ENCODE results near the gene SLC25A44. TPM values are rescaled to one million over a fixed set of nuclear protein-coding genes. Genes with fewer than 3 reads are reported as not detected.
"Not testable (repeated sequence)": the region's sequence is repeated elsewhere in the genome, so short reads cannot be mapped to it uniquely, and the experiment has no call there.

The SLC25A44 gene
- total RNA-seq, 1 experiment from 2014 or later = 19.1 TPM

DNA sequence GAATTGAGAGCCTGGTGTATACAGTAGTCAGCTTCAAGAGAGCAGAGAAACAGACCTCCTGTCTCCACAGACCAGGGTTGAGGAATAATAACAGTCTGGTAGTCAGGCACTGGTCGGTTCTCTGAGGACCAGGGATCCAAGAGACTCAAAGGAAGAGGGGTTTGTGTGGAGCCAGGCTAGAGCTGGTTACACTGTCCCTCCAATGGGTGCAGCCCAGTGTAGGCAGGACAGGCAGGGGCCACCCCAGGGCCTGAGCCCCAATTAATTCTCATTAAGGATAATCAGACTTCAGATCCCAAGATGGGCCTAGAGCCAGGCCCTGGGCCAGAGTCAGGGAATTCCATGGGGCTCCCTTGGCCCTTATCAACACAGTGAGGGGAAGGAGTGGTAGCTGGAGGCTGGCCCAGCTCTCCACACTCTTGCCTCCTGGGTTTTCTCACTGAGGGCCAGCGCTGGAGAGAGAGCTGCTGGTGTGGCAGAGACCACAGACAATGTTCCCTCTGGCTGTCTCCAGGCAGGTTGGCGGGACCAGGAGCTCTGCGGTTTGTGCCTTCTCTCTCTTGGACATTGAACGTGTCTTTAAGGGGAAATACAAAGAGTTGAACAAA, 31.4 kb upstream of the SLC25A44 start:
- no peak for DNase-seq (ENCODE audit: extremely low read depth, low read depth)

- DNase-seq (ENCODE audit: extremely low read depth, low read depth) = no peak
Observed at GRCh38 chr1:156163712-156164111, 30.2 kb upstream of the SLC25A44 start.

DNA sequence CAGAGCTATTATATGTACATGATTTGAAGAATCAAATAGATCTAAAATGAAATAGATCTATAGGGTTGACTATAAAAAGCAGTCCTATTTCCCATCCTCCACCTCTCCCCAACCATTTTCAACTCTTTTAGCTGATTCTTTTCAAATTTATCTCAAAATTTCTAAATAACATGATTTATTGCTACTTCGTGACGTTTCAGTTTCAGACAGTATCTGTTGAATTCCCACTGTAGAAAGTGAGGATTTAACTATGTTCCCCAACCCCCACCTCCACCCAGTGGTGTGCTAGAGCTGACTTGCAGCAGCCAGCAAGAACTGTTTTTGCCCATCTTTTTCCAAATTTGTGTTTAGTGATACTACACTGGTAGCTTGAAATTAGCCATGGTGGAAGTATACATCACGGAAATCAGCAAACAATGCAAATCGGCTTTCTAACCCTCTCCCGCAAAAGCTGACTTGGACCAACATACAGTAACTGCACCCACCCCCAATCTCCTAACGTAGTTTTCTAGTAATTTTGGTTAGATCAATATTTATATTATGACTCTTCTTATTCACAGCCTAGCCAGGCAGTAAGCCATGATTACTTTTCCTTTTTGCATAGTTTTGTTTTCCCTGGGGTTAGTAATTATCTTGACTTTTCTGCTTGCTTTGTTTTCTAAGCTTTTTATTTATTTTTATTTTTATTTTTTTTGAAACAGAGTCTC, 29.6 kb upstream of the SLC25A44 start:
- no peak for DNase-seq (ENCODE audit: extremely low read depth, low read depth)

DNA sequence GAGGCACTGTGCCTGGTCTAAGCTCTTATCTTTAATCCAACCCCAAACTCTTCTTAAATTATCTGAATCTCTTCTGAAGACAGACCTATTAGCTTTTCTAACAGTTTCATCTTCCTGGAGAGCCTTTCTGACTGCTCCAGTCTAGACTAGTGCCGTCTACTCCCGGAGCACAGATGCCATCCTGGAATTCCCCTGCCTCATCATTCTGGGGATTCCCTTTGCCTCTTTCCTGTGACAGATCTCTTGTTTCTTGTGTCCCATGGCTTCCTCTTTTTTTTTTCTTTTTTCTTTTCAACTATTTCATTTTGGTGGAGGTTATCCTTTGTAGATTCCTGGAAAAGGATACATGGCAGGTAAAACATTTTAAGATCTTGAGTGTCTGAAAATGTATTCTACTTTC, 28.8 kb upstream of the SLC25A44 start:
- DNase-seq (ENCODE audit: extremely low read depth, low read depth) = no peak

- DNase-seq (ENCODE audit: extremely low read depth, low read depth) = no peak
Observed at GRCh38 chr1:156167536-156167935, 26.4 kb upstream of the SLC25A44 start.

- no peak for DNase-seq (ENCODE audit: extremely low read depth, low read depth)
Observed at GRCh38 chr1:156172696-156173470, 21.0 kb upstream of the SLC25A44 start.

- DNase-seq (ENCODE audit: extremely low read depth, low read depth) = no peak
Observed at GRCh38 chr1:156176610-156177210, 17.2 kb upstream of the SLC25A44 start.

GRCh38 chr1:156177919-156178654, 15.8 kb upstream of the SLC25A44 start:
- no peak for DNase-seq (ENCODE audit: extremely low read depth, low read depth)

- DNase-seq (ENCODE audit: extremely low read depth, low read depth) = no peak
Observed at GRCh38 chr1:156180471-156180870, 13.4 kb upstream of the SLC25A44 start.

GRCh38 chr1:156181391-156181924, 12.4 kb upstream of the SLC25A44 start:
- DNase-seq (ENCODE audit: extremely low read depth, low read depth) = not testable (repeated sequence)

GRCh38 chr1:156182010-156182779, 11.7 kb upstream of the SLC25A44 start:
- not testable (repeated sequence) for DNase-seq (ENCODE audit: extremely low read depth, low read depth)

DNA sequence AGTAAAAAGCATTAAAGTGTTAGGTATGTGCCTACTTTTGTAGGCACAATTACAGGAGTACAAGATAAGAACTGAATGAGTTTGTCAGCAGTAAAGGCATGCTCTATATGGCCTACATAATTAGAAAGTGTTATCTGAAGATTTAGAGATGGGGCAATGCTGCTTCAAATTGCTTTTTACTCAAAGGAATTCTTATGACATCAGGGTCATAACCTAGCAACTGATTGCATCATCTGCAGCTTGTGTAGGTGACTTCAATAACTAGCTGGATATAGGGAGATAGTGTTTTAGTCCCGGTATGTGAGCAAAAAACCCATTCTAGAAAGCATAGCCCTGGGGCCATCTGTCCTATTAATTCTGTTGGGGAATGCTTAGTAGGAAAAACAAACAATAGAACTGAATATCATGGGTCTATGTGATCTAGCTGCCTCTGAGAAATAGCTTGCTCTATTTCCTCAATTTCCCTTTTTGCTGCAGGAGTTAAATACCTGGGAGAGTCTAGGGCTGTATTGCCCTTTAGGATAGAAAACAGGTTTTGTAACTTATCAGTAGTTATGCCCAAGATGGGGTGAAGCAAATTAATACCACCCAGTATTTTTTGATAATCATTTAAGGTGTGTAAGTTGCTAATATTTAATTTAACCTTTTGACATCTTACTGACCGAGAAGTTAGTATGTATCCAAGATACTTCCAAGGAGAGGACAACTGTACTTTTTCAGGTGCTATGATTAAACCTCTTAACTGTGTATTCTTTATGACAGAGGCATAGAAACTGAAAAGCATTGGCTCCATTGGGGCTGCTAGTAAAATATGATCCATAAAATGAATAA, 7.3 kb upstream of the SLC25A44 start:
- DNase-seq (ENCODE audit: extremely low read depth, low read depth) = not testable (repeated sequence)

GRCh38 chr1:156190265-156190664, 3.6 kb upstream of the SLC25A44 start:
- DNase-seq (ENCODE audit: extremely low read depth, low read depth) = not testable (repeated sequence)

DNA sequence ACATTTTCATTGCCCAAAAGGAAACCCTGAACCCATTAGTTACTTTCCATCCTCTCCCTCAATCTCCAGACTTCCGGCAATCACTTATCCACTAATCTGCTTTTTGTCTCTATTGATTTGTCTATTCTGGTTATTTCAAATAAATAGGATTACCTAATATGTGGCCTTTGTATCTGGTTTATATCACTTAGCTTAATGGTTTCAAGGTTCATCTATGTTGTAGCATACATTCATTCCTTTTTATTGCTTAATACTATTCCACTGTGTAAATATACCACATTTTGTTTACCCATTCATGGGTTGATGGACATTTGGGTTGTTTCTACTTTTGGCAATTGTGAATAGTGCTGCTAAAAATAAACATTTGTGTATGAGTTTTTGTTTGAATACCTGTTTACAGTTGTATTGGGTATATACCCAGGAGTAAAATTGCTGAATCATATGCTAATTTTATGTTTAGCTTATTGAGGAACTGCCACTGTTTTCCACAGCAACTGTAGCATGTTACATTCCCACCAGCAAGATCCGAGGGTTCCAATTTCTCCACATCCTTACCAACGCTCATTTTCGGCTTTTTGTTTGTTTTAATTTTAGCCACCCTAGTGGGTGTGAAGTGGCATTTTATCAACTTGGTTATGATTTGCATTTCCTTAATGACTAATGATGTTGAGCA, 2.5 kb upstream of the SLC25A44 start:
- no peak for DNase-seq (ENCODE audit: extremely low read depth, low read depth)

- no peak for DNase-seq (ENCODE audit: extremely low read depth, low read depth)
Observed at GRCh38 chr1:156193208-156193487, 756 bp upstream of the SLC25A44 start.

DNA sequence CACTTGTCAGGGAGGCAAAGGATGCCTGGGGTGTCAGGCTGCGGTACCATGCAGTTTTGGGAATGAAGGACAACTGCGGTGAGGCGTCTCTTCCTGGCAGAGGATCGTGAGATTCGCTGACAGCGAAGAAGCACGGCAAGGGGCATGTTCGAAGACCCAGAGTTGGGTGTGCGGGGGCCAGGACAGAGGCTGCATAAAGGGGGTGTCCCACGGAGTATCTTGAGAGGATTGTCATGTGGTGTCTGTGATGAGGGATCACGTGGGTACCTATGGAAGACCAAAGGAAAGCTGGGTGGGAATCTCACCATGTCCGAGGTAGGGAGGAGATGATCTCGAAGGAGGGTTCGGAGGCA, 372 bp downstream of the SLC25A44 start:
- DNase-seq (ENCODE audit: extremely low read depth, low read depth) = no peak

- no peak for DNase-seq (ENCODE audit: extremely low read depth, low read depth)
Observed at GRCh38 chr1:156195853-156196252, 1.9 kb downstream of the SLC25A44 start.

GRCh38 chr1:156196445-156196844, 2.5 kb downstream of the SLC25A44 start:
- DNase-seq (ENCODE audit: extremely low read depth, low read depth) = no peak

Data from NCI-H460 (cell line).